Stimulated activated CD8-positive, alpha-beta memory T cell treated with anti-CD3 and anti-CD28 coated beads, Interleukin-12 subunit alpha, Interleukin-12 subunit beta, amount 100 ng/mL, for 24 hours (primary cell): ENCODE measurements around the gene CRIM1.

ENCODE experiments used
- DNase-seq: peaks from one replicate; pipeline ENCODE4 v3.0.0-alpha.2; 2020; ENCODE audit errors: extremely low read depth

CRIM1 gene

DNA sequence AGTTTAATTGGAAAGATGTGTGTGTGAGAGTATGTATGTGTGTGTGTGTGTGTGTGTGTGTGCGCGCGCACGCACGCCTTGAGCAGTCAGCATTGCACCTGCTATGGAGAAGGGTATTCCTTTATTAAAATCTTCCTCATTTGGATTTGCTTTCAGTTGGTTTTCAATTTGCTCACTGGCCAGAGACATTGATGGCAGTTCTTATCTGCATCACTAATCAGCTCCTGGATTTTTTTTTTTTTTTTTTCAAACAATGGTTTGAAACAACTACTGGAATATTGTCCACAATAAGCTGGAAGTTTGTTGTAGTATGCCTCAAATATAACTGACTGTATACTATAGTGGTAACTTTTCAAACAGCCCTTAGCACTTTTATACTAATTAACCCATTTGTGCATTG lies 194.4 kb downstream of the CRIM1 start:
- no peak for DNase-seq

DNA sequence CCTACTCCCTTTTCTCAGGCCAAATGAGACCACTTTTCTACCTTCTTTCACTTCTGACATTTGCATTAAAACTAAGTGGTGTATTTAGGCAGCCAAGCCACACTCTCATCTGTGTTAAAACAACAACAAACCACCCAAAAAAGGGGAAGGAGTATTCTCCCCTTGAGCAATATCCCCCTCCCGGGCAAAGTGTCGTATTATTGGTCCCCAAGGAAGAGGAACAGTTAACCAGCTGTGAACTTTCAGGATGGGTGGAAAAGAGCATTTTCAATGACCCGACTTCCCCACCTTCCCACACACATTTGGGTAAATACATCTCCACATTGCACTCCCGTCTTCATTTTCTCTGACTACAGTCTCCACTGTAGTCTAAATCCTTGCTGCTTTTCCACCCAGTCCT lies 198.1 kb downstream of the CRIM1 start:
- no peak for DNase-seq

DNA sequence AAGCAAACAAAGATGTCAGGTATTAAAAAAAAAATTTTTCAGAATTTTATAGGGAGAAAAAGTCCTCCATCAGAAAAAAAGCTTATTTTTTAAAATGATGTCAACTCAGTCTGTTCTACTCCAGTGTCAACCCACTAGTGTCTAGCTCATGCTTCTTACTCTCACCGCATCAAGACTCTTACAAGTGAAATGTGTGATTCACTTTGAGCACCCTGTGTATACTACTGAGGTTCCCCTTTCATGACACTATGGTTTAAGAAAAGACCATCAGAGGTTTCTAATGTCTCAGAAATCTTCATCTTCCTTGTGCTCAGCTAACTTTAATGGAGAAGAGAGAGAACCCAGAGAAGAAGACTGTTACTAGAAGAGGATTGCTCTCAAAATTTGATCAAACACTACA lies 199.0 kb downstream of the CRIM1 start:
- no peak for DNase-seq

DNA sequence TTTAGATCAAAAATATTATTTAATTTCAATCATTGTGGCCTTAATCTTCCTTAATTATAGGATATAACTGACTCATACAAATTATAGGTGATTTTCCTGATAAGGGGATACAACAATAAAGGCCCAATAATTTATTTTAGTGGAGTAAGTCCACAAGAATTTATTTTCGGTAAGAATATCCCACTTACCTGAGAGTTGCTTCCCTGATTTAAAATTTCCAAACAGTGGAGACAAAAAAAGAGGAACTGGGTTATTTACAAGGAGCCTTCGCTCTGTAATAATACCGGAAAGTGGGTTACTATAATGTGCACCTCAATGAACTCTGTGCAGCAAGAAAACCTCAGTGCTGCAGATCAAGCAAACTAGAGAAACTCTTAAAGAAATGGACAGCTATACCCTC lies 200.2 kb downstream of the CRIM1 start:
- DNase-seq = no peak

DNA sequence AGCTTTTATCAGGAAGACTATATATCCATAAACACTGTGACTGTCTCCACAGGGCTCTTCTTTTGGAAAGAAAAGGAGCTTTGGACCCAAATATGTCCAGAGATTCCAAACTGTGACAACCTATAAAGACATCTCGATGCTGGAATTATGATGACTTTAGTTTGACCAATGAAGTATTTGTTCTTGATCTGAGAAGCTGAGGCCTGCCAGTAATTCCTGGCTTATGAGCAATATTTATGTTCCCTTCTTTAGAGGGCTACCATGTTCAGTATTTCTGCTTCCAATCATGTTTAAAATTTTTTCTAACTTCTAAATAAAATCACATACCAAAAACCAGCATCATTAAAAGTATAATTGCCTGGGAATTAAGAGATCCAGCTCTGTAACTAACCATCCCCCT lies 201.3 kb downstream of the CRIM1 start:
- DNase-seq = no peak

DNA sequence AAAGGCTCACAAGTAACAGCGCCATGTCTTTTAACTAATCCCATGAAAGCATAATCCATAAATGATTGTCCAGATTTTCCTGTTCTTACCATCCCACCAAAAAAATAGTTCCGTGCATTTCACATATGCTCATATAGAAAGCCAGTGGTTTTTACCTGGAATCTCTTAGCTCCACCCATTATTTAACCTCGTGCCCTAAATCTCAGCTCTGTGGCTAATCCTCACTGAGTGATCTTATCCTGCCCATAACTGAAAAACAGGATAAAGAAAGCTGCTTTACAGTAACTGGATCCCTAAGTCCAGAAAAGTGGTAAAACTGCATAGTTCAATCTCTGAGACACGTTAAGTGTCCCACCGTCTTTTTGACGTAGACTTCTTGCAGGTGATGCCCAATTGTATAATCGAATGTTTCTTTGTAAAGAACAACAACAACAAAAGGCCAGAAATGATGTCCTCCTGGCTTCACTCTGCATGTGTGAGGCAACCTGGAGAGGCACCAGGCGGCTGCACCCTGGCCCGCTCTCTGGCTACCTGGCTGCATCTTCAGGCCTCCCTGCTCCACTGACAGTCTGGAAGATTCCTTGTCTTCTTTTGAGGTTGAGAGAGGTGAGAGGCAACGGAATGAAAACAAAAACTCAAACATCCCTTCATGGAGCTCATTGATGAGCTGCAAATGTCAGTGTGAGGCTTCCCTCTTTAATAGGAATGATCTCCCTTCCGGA lies 203.8 kb downstream of the CRIM1 start:
- no peak for DNase-seq

DNA sequence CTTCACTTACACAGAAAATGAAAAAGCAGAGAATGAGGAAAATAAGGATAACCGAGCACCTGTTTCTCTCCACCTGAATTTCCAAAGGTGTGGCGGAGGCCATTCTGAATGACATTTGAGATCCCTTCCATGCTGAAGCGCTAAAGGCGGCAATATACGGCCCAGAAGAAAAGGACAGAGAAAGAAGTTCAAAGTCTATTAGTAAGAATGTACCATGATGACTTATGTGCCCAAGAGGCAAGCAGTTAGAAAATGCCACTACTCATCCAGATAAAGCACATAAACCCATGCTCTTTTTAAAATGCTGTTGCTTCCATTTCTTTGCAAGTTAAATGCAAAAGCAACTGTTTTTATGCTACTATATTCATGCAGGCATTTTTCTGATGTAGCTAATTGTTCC lies 205.1 kb downstream of the CRIM1 start:
- no peak for DNase-seq

DNA sequence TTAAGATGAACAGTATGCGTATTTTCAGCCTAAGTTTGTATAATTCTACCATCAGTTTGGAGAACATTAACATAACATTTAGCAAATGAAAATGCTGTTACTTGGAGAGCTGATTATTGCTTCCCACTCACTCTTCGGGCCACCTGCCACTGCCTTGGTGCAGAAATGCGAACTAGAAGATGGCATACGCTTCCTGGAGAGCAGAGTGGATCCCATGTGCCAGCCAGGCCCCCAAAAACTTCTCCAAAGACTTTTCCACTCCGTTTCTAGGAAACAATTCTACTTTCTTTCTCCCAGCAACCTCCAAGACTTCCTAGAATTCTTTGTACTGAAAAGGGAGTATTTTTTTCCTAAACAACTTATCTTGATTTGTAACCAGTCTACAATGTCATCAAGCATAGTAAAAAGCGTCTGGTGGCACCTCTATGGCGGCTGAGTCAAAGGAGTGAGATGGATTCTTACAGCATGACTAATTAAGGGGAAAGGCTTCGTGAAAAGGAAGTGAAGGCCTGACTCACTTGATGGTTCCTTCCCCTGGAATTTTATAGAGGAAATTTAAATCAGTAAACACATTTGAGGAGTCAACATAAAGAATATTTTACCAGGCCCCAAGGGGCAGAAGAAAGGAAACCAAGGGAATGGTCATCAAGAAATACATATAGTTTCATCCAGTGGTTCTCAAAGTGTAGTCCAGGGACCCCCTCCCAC lies 205.8 kb downstream of the CRIM1 start:
- no peak for DNase-seq

DNA sequence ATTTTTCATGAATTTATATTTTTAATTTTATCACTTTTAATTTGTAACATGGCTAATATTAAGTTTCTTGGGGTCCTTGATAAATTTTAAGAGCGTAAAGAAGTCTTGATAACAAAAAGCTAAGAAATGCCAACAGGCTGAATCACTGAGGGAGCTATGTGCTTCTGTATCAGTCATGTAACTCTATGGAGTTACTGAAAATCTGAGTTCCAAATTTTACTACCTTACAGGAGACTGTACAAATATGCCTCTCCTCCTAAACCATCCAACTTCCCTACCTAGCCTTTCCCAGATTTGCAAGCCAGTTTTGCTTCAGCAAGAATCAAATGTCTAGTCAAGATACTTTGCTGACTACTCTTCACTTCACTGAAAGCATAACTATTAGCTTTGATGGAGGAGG lies 206.7 kb downstream of the CRIM1 start:
- no peak for DNase-seq

DNA sequence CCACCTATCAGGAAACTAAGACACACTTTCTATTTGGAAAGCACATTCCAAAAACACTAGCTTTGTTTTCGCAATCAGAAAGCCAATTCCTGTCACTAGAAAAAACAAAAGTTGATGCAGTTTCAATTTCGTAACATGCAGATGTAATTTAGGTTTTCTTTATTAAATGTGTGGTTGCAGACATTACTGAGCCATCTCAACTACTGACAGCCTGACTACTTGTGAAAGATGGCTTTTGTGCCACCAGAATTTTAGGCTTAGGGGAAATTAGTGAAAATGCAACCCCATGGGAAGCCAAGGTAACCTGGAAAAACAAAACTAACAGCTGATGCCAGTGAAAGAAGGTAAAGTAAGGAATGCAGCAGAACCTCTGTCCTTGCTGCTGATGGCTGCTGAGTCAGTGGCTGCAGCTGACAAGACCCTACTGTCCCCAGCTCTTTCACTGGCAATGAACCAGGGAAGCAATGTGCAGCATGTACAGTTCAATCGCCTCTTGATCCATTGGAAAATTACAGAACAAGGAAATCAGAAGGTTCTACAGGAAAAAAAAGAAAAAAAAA lies 207.5 kb downstream of the CRIM1 start:
- DNase-seq = no peak

DNA sequence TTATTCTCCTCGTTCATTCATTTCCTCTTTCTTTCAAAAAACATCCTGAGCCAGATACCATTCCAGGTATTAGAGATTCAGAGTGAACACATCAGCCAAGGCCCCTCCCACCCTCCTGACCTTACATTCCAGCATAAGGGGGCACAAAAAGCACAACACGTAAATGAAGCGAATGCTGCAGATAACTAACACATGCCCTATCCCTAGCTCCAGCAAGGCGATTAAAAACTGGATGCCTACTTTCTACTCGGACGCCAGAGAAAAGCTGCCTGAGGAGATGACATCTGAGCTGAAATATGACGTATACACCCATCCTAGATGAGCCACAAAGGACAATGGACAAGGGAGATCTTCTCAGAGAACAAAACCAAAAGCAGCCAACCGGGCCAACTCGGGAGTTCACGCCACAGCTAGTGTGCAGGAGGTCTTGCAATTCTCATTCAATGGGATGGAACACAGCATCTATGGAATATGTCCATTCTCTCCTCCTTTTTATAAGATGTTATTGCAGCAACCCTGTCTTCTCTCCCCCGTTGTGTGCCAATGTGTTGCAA lies 208.9 kb downstream of the CRIM1 start:
- no peak for DNase-seq

DNA sequence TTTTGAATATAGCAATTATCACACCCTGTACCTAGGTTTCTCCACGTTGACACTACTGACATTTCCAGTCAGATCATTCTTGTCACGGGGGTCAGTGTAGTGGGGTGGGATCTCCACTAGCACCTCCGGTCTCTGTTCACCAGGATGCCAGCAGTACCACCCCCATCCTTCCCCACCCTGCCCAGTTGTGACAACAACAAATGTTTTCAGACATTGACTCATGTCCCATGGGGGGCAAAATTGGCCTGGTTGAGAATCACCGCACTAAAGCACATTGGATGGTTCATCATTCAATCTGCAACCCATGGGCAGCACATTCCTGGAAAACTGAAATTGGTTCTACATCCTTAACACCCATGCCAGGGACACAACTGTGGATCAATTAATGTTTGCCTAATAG lies 210.1 kb downstream of the CRIM1 start:
- no peak for DNase-seq

DNA sequence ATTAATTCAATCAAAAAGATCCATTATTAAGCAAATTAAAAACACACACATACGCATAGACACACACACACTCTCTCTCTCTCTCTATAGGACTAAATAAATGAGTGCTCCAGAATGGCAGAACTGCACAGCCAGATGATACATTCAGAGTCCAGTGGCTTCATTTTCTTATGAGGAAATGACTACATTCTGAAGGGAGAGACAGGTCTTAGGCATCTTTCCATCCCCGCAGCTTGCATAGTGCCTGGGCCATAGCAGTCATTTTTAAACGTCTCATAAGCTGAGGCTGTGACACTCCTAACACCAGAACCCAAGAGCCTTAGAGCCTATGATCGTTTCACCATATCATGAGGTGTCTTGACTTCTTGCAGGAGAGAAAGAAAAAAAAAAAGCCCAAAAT lies 211.3 kb downstream of the CRIM1 start:
- no peak for DNase-seq

DNA sequence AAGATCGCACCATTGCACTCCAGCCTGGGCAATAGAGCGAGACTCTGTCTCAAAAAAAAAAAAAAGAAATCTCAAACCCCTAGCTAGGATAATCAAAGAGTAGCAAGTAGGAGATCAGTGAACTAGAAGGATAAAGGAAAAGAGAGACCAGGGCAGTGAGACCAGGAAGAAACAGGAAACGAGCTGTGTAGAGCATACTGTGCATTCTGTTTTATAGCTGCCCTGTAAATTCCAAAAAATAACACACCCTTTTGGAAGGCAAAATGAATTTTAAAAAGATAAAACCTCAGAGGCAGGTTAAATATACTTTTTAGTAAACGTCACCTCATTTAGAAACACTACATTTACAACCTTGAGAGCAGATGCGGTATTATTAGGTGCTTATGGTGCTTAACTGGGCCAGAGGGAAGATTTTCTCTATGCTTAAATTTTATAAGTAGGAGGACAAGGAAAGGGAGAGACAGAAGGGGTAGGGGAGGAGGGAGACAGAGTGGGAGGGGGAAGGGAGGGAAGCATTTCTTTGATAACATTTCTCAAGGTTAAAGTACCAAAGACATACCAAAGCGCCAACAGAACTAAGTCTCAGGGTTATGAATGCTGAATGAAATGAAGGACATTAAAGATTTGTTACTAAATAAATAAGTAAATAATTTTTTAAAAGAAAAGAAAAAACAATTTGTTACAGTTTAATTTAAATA lies 212.3 kb downstream of the CRIM1 start:
- no peak for DNase-seq

DNA sequence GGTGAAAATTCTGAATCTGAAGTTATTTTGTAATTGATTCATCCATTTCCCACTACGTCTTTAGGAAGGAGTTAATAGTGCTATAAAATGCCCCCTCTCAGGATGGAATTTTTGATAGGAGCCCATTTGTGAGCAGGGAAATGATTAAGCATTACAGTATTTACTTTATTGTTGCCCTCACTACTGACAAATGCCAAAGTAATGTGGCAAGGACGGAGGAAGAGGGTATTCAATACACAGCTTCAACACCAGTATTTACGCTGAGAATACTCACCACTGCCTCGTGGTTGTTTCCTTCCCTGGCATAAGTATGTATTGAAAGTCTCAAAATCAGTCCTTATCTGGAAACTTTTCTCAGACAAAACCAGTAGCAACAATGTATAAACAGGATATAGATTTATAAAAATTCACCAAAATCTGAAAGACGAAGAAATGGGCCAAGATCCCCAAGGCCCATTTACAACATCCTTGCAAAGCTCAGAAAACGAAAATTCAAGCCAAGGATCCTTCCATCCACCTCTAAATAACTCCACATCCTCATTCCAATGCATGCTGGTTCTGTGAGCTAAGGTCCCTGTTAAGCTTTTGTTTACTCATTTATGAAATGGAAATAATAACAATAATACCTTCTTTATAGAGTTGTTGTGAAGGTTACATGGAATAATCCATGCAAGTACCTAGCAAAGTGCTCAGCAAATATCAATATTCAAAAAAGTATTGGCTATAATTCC lies 213.1 kb downstream of the CRIM1 start:
- no peak for DNase-seq

DNA sequence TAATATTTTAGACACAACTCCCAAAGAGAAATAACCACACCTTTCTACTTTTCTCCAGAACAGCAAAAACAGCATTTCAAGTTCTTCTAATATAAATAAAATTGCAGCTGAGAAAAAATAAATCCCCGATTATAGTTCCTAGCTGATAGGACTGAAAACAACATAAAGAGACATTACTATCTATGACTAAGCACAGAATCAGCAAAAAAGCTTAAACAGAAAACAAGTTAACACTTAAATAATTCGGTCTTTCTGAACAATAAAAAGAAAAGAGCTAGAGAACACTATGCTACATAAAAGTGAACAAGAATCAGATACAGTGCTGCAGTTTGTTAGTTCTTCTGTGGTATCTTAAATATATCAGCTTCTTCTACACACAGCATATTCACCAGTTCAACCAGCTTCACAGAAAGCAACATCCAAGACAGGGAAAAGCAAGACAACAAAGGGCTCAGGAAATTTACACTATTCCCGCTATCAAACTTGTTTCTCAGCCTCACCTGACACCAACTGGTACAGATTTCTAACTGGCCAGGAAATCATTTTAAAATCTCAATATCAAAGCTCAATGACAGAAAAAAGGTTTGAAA lies 213.8 kb downstream of the CRIM1 start:
- DNase-seq = no peak

DNA sequence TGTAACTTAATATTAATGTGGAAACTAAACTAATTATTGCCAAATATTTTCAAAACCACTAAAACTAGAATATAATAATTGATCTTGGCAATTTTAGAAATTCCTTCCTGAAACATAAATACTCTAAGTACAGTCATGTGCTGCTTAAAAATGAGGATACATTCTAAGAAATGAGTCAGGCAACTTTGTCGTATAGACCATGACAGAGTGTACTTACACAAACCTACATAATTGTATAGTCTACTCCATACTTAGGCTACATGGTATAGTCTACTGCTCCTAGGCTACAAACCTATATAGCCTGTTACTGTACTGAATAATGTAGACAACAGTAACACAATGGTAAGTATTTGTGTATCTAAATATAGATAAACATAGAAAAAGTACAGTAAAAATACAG lies 214.8 kb downstream of the CRIM1 start:
- no peak for DNase-seq

DNA sequence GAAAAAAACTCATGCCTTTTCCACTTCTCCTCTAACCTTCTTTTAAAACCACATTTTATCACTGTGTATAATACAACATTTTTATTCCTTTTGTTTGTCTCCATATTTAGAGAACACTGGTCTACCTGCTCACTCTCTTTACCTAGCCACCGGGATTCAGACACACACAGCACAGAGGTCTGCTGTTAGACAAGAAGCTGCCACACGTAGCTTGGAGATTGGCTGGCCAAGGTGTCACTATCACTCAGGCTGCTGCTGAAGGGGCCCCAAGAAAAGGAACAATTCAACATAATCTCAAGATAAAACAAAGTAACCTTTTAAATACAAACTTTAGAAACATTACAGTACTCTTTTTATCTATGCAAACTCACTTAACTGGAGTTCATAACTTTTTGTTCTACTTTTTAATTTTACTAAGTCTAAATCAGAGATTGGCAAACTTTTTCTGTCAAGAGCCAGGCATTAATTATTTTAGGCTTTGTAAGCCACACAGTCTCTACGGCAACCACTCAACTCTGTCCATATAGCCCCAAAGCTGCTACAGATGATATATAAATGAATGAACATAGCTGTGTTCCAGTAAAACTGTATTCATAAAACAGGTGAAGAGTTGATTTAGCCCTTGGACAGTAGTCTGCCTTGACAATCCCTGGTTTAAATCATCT lies 216.6 kb downstream of the CRIM1 start:
- no peak for DNase-seq

DNA sequence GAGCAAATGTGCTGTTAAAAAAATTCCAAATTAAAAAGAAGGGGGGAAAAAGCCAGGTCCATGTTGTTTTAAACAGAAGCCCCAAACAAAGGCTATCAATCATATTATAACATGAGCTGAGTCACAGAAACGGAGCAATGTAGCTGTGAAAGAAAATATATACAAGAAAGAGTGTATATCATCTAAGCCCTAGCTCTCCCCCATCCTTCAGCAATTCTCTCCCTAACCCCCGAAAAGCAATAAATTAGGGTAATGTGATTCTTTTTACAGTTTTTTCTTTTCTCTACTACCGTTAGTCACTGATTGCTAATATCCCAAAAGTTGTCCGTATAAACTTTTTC lies 217.1 kb downstream of the CRIM1 start:
- DNase-seq = no peak

DNA sequence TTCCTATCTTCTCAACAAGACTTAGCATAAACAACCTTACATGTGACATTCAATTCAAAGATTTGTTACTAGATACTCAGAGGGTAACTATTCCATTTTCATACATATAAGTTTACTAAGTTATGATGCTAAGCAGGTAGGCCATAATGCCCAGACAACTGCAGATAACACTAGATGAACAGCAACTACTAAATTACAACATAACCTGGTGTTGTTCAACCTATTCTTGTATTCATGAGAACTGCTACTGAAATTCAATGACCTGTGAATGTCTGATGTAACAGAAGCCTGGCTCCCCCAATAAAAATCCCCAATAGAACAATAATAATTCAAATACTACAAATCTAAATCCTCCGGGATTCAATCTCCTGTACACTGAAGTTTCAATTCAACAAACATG lies 217.6 kb downstream of the CRIM1 start:
- no peak for DNase-seq

DNA sequence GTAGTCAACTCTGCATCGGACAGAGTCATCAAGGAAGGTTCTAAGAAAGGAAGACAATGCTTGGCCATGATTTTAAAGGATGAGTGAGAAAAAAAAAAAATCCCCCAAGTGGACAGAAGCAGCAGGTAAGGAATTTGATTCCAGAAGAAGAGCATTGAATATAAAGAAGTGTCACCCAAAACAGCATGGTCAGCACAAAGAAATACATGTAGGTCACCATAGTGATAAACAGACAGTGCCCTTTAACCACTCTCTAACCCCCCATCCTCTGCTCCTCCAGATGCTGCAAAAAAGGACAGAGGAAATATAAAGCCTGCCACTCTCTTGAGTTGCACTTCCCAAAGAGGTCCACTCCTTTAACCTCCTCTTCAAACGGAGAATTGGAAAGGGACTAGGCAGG lies 219.0 kb downstream of the CRIM1 start:
- no peak for DNase-seq
